Measurements from ENCODE around the gene TEKTIP1.

TEKTIP1 gene

GRCh38 chr19:3556423-3556977, 17.5 kb downstream of the TEKTIP1 start:
- no peak for TF ChIP-seq CTCF (IDR thresholded peaks at IDR 0.05)

- TF ChIP-seq CTCF (IDR thresholded peaks at IDR 0.05), result no peak
Measured at GRCh38 chr19:3556978-3557460, 18.0 kb downstream of the TEKTIP1 start.

GRCh38 chr19:3557461-3558248, 18.7 kb downstream of the TEKTIP1 start, which contains the start of gene MFSD12:
TSS of gene MFSD12 (minus strand) at chr19:3557586. CDS start at chr19:3557403, 183 bp downstream.
- TF ChIP-seq CTCF (IDR thresholded peaks at IDR 0.05), result no peak

GRCh38 chr19:3563709-3564524, 24.9 kb downstream of the TEKTIP1 start:
- TF ChIP-seq CTCF (IDR thresholded peaks at IDR 0.05), result no peak

- no peak for TF ChIP-seq CTCF (IDR thresholded peaks at IDR 0.05)
Measured at GRCh38 chr19:3565139-3565538, 26.2 kb downstream of the TEKTIP1 start.

GRCh38 chr19:3570606-3571011, 31.6 kb downstream of the TEKTIP1 start:
- no peak for TF ChIP-seq CTCF (IDR thresholded peaks at IDR 0.05)

GRCh38 chr19:3572132-3572854, 33.3 kb downstream of the TEKTIP1 start:
- no peak for TF ChIP-seq CTCF (IDR thresholded peaks at IDR 0.05)
